ENCODE data around the gene BAIAP2L2. TPM values are rescaled to one million over a fixed set of nuclear protein-coding genes. Genes with fewer than 3 reads are reported as not detected.
A peak's percentile ranks its signal among the peaks of the same experiment; 100 is the strongest.

The BAIAP2L2 gene
- total RNA-seq, 2 experiments from 2014 or later, result 0.93 to 1.6 TPM

GRCh38 chr22:38138961-38139360 lies 28.5 kb upstream of the BAIAP2L2 start:
- peaks cover 6% of the 10 kb centered on the region for H3K4me1 Mint-ChIP-seq (ENCODE audit: low read depth)
- peaks cover 27% of the 10 kb centered on the region for H3K36me3 Mint-ChIP-seq
- H3K4me3 Mint-ChIP-seq, result no peak overlapping the region
- POLR2A ChIA-PET, result no interaction called here
- no peak for DNase-seq
- H3K27me3 Mint-ChIP-seq, result no peaks in the 10 kb centered on the region
- CTCF ChIA-PET, result interaction anchor here (1.1 kb wide), 1 partner anchor 24 kb away, joined by 3 read pairs; no protein-coding TSS in a partner anchor
- no peaks in the 10 kb centered on the region for H3K9me3 Mint-ChIP-seq
- H3K27ac Mint-ChIP-seq, result no peak overlapping the region
- intact Hi-C loops (cut with micrococcal nuclease), result no loop called here

GRCh38 chr22:38137876-38138687 lies 27.6 kb upstream of the BAIAP2L2 start:
- ChIA-PET CTCF (interaction anchor here (1.1 to 1.8 kb wide), 4 partner anchors 23 to 92 kb away, joined by 3 to 7 read pairs (median 6); no protein-coding TSS in a partner anchor), POLR2A (no interaction called here)
- H3K9me3 Mint-ChIP-seq, result no peaks in the 10 kb centered on the region
- intact Hi-C loops (cut with micrococcal nuclease), result no loop called here
- DNase-seq, result no peak
- H3K36me3 Mint-ChIP-seq, result peaks cover 23% of the 10 kb centered on the region
- no peak overlapping the region for H3K4me3 Mint-ChIP-seq
- H3K27ac Mint-ChIP-seq, result no peak overlapping the region
- no peaks in the 10 kb centered on the region for H3K27me3 Mint-ChIP-seq
- H3K4me1 Mint-ChIP-seq (ENCODE audit: low read depth), result peaks cover under 1% of the 10 kb centered on the region

DNA sequence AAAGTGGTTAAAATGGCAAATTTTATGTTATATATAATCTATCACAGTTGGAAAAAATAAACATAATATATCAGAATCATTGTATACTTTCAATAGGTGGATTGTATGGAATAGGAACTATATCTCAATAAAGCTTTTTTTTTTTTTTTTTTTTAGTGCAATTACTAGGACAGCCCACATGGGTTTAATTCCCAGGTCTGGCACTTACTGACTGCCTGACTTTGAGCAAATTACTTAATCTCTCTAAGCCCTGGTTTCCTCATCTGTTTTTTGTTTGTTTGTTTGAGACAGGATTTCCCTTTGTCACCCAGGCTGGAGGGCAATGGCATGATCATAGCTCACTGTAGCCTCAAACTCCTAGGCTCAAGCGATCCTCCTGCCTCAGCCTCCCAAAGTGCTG lies 26.1 kb upstream of the BAIAP2L2 start:
- H3K4me3 Mint-ChIP-seq, result no peak overlapping the region
- no peaks in the 10 kb centered on the region for H3K4me1 Mint-ChIP-seq (ENCODE audit: low read depth)
- POLR2A ChIA-PET, result no interaction called here

GRCh38 chr22:38135133-38135706 lies 24.7 kb upstream of the BAIAP2L2 start:
- Mint-ChIP-seq H3K36me3 (peaks cover 16% of the 10 kb centered on the region), H3K4me3 (no peak overlapping the region), H3K27ac (no peak overlapping the region), H3K9me3 (no peaks in the 10 kb centered on the region), H3K27me3 (no peaks in the 10 kb centered on the region), H3K4me1 (ENCODE audit: low read depth) (no peaks in the 10 kb centered on the region)
- intact Hi-C loops (cut with micrococcal nuclease), result no loop called here
- ChIA-PET CTCF (no interaction called here), POLR2A (no interaction called here)
- DNase-seq, result peak; percentile 32

More for the DNA sequence above, 26.1 kb upstream of the BAIAP2L2 start:
- Mint-ChIP-seq H3K27ac (no peak overlapping the region), H3K9me3 (no peaks in the 10 kb centered on the region), H3K27me3 (no peaks in the 10 kb centered on the region), H3K36me3 (peaks cover 16% of the 10 kb centered on the region)
- intact Hi-C loops (cut with micrococcal nuclease), result no loop called here
- no peak for DNase-seq
- CTCF ChIA-PET, result interaction anchor here (1.8 kb wide), 1 partner anchor 94 kb away, joined by 6 read pairs; no protein-coding TSS in a partner anchor

GRCh38 chr22:38133331-38133730 lies 22.8 kb upstream of the BAIAP2L2 start:
- no peaks in the 10 kb centered on the region for H3K9me3 Mint-ChIP-seq
- no peaks in the 10 kb centered on the region for H3K4me1 Mint-ChIP-seq (ENCODE audit: low read depth)
- H3K4me3 Mint-ChIP-seq, result no peak overlapping the region
- no peak overlapping the region for H3K27ac Mint-ChIP-seq
- intact Hi-C loops (cut with micrococcal nuclease), result no loop called here
- CTCF ChIA-PET, result interaction anchor here (0.6 kb wide), 1 partner anchor 61 kb away, joined by 3 read pairs; no protein-coding TSS in a partner anchor
- POLR2A ChIA-PET, result interaction anchor here (0.6 kb wide), 1 partner anchor 144 kb away, joined by 3 read pairs; no protein-coding TSS in a partner anchor
- no peak for DNase-seq
- H3K36me3 Mint-ChIP-seq, result peaks cover 14% of the 10 kb centered on the region
- no peaks in the 10 kb centered on the region for H3K27me3 Mint-ChIP-seq

- Mint-ChIP-seq H3K27ac (no peak overlapping the region), H3K27me3 (no peaks in the 10 kb centered on the region), H3K4me1 (ENCODE audit: low read depth) (no peaks in the 10 kb centered on the region), H3K4me3 (no peak overlapping the region), H3K36me3 (peaks cover 14% of the 10 kb centered on the region), H3K9me3 (no peaks in the 10 kb centered on the region)
- no peak for DNase-seq
- intact Hi-C loops (cut with micrococcal nuclease), result no loop called here
- ChIA-PET CTCF (no interaction called here), POLR2A (no interaction called here)
These were observed 22.3 kb upstream of the BAIAP2L2 start for GRCh38 chr22:38132794-38133193.

- intact Hi-C loops (cut with micrococcal nuclease), result no loop called here
- no peaks in the 10 kb centered on the region for H3K27me3 Mint-ChIP-seq
- H3K4me1 Mint-ChIP-seq (ENCODE audit: low read depth), result no peaks in the 10 kb centered on the region
- ChIA-PET CTCF (no interaction called here), POLR2A (no interaction called here)
- H3K36me3 Mint-ChIP-seq, result peaks cover 14% of the 10 kb centered on the region
- no peak overlapping the region for H3K4me3 Mint-ChIP-seq
- no peak overlapping the region for H3K27ac Mint-ChIP-seq
- no peak for DNase-seq
- no peaks in the 10 kb centered on the region for H3K9me3 Mint-ChIP-seq
These were observed 21.7 kb upstream of the BAIAP2L2 start for GRCh38 chr22:38132136-38132535.

- no peak for DNase-seq
- no peaks in the 10 kb centered on the region for H3K9me3 Mint-ChIP-seq
- CTCF ChIA-PET, result no interaction called here
- no peak overlapping the region for H3K27ac Mint-ChIP-seq
- POLR2A ChIA-PET, result no interaction called here
- H3K36me3 Mint-ChIP-seq, result peaks cover 17% of the 10 kb centered on the region
- intact Hi-C loops (cut with micrococcal nuclease), result no loop called here
- no peaks in the 10 kb centered on the region for H3K27me3 Mint-ChIP-seq
- no peaks in the 10 kb centered on the region for H3K4me1 Mint-ChIP-seq (ENCODE audit: low read depth)
- H3K4me3 Mint-ChIP-seq, result no peak overlapping the region
These were observed 20.9 kb upstream of the BAIAP2L2 start for GRCh38 chr22:38131399-38131798.

GRCh38 chr22:38129856-38130255 lies 19.4 kb upstream of the BAIAP2L2 start:
- no peaks in the 10 kb centered on the region for H3K4me1 Mint-ChIP-seq (ENCODE audit: low read depth)
- H3K36me3 Mint-ChIP-seq, result peaks cover 8% of the 10 kb centered on the region
- intact Hi-C loops (cut with micrococcal nuclease), result no loop called here
- ChIA-PET CTCF (no interaction called here), POLR2A (no interaction called here)
- no peak overlapping the region for H3K4me3 Mint-ChIP-seq
- DNase-seq, result no peak
- H3K27ac Mint-ChIP-seq, result no peak overlapping the region
- no peaks in the 10 kb centered on the region for H3K9me3 Mint-ChIP-seq
- H3K27me3 Mint-ChIP-seq, result no peaks in the 10 kb centered on the region

- intact Hi-C loops (cut with micrococcal nuclease), result no loop called here
- Mint-ChIP-seq H3K4me1 (ENCODE audit: low read depth) (no peaks in the 10 kb centered on the region), H3K27ac (no peak overlapping the region), H3K27me3 (no peaks in the 10 kb centered on the region), H3K36me3 (peaks cover 8% of the 10 kb centered on the region), H3K4me3 (no peak overlapping the region), H3K9me3 (no peaks in the 10 kb centered on the region)
- no peak for DNase-seq
- CTCF ChIA-PET, result no interaction called here
- POLR2A ChIA-PET, result no interaction called here
These were observed 18.5 kb upstream of the BAIAP2L2 start for GRCh38 chr22:38129021-38129420.

DNA sequence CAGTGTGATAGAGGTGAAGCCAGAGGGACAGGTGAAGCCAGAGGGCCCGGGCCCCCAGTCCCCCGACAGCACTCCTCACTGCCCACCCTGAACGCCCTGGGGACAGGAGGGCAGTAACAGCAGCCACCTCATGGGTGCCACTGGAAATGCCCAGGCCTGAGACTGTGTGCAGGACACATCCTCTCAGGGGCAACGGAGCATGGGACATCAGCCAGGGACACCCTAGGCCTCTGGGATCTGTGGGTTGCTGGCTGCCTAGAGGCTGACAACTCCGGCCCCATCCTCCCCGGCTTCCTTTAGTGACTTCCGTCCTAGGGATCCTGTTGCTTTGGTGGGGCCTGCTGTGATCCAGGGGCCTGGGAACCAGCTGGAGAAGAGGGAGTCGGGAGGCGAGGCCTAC lies 17.4 kb upstream of the BAIAP2L2 start:
- no peak overlapping the region for H3K27ac Mint-ChIP-seq
- H3K9me3 Mint-ChIP-seq, result no peaks in the 10 kb centered on the region
- POLR2A ChIA-PET, result no interaction called here
- H3K4me1 Mint-ChIP-seq (ENCODE audit: low read depth), result no peaks in the 10 kb centered on the region
- CTCF ChIA-PET, result no interaction called here
- no peak overlapping the region for H3K4me3 Mint-ChIP-seq
- H3K36me3 Mint-ChIP-seq, result peaks cover 8% of the 10 kb centered on the region
- no peak for DNase-seq
- intact Hi-C loops (cut with micrococcal nuclease), result no loop called here
- no peaks in the 10 kb centered on the region for H3K27me3 Mint-ChIP-seq

DNA sequence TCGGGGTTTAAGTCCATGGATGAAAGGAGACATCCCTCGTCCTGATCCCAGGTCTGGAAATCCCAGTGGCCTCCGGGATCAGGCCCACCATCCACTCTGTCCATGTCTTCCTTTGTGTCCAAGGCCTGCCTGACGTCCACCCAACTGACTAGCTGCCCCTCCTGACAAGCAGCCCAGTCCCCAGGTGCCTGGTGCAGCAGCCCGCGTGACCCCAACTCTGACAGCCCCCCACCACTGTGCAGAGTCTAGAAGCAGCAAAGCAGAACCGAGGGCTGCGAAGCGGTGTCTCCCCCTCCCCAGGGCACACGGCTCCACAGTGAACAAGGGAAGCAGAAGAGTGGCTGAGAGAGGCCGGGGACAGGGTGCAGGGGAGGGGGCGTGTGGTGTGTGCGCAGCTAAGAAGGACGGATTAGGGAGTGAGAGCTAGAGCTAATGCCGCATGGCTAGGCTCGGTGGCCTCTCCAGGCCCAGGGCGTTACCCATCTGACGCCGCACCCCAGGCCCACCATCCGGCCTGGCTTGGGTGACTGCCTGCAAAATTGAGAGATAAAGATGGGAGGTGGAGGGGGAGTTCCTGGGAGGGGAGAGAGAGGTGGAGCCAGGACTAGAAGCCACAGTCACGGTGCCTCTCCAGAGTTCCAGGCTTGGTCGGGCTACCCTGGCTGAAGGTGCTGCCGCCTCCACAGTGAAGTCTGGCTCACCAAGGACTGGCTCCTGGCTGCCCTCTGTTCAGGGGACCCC lies 16.6 kb upstream of the BAIAP2L2 start:
- Mint-ChIP-seq H3K4me3 (no peak overlapping the region), H3K4me1 (ENCODE audit: low read depth) (no peaks in the 10 kb centered on the region), H3K27ac (no peak overlapping the region), H3K9me3 (no peaks in the 10 kb centered on the region), H3K27me3 (no peaks in the 10 kb centered on the region), H3K36me3 (peaks cover 7% of the 10 kb centered on the region)
- CTCF ChIA-PET, result no interaction called here
- POLR2A ChIA-PET, result no interaction called here
- intact Hi-C loops (cut with micrococcal nuclease), result no loop called here
- DNase-seq, result no peak
